ENCODE measurements around the gene ZSCAN20. TPM values are rescaled to one million over a fixed set of nuclear protein-coding genes. Genes with fewer than 3 reads are reported as not detected.

The ZSCAN20 gene
- polyA plus RNA-seq, 5 donors = 3.3 to 5.5 (median 4.6) TPM

DNA sequence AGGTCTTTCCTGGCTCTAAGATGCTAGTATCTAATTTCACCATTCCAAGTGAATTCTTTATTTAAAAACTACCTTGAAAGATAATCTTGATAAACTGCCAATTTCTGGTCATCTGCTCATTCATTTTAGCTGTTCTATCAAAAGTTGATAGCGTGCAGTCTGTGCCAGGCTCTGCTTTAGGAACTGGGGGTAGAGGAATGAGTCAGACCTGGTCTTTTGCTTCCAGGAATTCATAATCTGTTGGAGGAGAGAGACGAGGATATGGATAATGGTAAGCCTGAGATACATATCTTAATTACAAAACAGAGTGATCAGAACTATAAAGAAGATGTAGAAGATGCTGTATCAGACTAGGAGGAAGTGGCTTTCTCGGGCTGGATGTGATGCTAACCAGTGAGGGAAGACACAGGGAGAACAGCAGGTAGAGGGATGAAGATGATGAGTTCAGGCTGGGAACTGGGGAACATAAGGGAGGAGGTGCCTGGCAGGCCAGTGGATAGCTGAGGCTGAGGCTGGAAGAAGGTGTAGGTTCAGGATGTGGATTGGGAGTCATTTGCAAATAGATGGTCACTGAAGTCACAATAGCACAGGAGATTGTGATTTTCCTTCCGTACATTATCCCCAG lies 29.3 kb upstream of the ZSCAN20 start:
- DNase-seq = no peak

- DNase-seq = no peak
Observed at GRCh38 chr1:33443705-33444180, 28.7 kb upstream of the ZSCAN20 start.

GRCh38 chr1:33445108-33445507 lies 27.3 kb upstream of the ZSCAN20 start:
- no peak for DNase-seq

- no peak for DNase-seq
Observed at GRCh38 chr1:33446590-33446989, 25.9 kb upstream of the ZSCAN20 start.

- no peak for DNase-seq
Observed at GRCh38 chr1:33454646-33455282, 17.7 kb upstream of the ZSCAN20 start.

DNA sequence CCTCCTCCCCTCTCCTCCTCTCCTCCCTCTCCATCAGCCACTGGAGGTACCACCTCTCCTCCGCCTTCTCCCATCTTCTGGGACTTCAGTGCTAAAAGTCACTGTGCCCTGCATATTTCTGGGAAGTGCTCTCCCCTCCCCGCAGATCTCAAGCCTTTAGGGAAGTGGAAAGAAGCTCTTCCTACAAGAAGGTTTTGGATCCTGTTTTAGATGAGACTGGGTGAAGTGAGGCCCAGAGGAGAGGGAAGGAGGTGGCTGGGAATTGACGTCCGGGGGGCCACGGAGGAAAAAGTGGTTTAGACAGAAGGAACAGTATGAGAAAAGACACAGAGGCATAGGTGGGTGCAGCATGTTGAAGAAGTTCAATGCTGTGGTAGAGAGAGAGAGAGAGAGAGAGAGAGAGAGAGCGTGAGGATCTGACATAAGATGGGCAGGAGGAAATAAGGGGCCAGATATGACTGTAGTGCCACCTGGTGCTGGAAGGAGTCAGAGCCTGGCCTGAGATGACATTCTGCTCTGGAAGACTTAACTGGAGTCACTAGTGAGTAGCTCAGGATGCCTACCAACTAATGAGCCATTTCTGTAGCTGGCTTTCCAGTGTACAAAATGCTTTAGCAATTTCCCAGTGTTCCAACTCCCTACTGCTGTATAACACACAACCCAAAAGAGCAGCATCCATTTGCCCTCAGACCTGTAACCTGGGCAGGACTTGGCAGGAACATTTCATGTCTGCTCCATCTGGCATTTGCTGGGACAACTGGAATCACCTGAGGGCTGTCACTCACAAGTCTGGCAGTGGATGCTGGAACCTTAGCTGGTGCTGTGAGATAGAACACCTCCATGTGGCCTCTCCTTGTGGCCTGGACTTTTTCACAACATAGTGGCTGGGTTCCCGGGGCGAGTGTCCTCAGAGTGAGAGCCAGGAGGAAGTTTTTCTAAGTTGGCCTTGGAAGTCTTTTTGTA lies 16.6 kb upstream of the ZSCAN20 start:
- DNase-seq = peak in 1 of 2 donors; percentile 31

GRCh38 chr1:33456502-33456886 lies 16.0 kb upstream of the ZSCAN20 start:
- no peak for DNase-seq

DNA sequence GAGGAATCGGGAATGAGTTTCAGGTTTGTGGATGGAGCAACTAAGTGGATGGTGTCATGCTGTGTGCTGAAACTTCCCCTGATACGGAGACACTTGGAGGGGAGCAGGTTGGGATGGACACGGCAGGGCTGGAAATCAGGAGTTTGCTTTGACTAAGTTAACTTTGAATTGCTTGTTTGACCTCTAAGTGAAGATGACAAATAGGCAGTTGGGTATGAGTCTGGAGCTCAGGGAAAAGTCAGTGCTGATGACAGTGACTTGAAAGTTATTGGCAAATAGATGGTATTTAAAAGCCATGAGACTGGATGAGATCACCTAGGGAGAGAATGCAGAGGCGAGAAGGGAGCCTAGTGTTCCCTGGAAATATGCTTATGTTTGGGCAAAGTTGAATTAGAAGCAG lies 12.8 kb upstream of the ZSCAN20 start:
- DNase-seq = no peak

DNA sequence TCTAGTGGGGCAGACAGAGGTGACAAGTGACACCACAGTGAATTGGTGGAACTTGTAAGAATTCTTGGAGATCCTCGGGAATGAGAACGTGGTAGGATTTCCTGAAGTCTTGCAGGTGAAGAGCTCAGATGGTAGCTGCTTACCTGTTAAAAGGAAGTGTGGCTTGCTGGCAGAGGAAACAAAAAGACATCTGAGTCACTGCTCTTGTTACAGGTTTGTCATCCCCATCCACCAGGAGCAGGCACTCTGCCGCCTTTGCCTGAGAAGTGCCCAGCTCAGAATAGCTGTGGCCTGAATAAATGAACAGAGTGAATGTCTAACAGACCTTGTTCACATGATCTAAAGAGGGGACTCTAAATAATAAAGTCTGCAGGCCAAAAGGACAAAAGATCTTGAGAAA lies 12.3 kb upstream of the ZSCAN20 start:
- no peak for DNase-seq

DNA sequence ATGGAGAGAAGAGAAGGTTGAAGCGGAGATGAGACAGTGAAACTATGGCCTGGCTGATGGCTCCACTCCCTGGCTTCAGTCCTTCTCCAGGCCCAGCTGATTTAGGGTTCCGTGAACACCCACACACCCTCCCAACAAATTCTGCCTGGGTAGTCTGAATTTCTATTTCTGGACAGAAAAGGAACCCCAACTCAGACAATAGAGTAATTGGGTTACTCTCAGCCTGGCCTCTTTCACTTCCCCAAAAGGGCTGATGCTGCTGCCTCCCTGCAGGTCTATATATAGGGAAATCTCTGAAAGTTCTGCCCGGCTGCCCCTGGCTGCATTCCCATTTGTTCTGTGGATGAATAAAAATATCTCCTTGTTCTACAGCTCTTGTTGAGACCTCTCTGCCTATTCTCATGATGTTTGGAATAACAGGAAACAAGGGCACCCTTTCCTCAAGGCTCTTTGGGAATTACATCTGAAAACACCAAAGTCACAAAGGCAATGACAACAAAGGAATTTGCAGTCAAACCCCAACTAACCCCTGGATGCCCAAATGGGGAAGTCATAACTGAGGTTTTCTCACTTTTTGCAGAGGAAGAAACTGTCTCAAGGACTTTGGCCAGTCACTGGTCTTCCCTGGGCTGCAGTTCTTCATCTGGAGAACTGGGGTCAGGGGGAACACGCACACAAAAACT lies 11.4 kb upstream of the ZSCAN20 start:
- no peak for DNase-seq

GRCh38 chr1:33462405-33463164 lies 9.9 kb upstream of the ZSCAN20 start:
- DNase-seq = no peak

DNA sequence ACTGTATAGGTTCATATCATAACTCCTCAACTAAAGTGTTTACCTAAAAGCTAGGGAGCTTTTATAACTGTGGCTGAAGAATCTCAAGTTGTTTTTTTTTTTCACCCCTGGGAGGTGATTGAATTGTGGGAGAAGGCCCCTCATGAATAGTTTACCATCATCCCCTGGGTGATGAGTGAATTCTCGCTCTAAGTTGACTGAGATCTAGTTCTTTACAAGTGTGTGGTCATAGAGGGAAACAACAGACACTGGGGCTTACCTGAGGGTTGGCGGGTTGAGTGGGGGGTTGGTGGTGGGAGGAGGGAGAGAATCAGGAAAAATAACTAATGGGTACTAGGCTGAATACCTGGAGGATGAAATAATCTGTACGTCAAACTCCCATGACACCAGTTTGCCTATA lies 7.9 kb upstream of the ZSCAN20 start:
- DNase-seq = no peak

GRCh38 chr1:33465316-33465715 lies 7.1 kb upstream of the ZSCAN20 start:
- no peak for DNase-seq

GRCh38 chr1:33466159-33466558 lies 6.3 kb upstream of the ZSCAN20 start:
- peak; percentile 41 to 51 for DNase-seq

DNA sequence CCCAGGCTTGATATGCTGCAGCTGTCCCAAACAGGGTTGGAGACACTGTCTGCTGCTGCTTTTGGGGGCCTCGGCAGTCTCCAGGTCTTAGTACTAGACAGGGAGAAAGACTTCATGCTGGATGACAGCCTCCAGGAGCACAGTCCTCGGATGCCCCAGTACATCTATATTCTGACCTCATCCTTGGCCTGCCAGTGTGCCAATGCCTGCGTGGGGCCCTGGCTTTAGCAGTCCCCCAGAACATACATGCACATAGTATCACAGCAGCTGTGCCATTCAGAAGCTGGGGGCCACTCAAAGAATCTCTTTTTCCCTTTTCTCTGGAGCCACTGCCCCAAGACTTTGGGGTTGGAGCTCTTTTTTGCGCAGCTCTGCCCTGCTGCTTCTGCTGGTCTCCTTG lies 4.4 kb upstream of the ZSCAN20 start:
- no peak for DNase-seq

- DNase-seq = no peak
Observed at GRCh38 chr1:33468531-33468930, 3.9 kb upstream of the ZSCAN20 start.

DNA sequence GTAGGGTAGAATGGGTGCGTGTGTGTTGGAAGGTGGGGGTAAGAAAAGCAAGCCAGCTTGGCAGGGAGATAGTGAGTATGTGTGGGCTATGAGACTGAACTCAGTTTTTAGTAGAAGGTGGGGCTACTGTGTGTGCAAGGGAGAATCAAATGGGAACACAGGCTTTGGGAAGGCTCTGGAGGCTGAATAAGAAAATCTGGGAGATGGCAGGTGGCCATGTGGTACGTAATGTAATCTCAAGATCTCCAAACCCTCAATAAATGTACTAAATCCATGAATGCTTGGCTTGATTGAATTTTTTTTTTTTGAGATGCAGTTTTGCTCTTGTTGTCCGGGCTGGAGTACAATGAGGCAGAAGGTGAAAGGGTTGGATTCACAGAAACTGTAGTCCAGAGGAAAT lies 3.5 kb upstream of the ZSCAN20 start:
- no peak for DNase-seq

DNA sequence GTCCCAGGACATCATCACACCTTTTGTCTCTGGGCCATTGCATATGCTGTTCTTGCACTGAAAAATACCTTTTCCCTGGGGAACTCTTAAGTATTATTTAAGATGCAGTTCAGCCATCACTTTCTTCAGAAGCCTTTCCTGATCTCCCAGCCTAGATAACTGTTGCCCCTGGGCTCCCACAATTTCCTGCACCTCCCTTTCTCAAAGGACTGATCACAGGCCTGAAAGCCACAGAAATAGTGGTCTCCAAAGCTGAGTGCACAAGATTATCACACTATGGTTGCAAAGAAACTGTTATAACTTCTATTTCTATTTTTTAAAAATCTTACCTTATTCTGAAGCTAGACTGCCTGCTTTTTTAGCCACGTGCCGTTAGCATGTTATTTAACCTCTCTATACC lies 2.8 kb upstream of the ZSCAN20 start:
- no peak for DNase-seq

- DNase-seq = peak; percentile 72 to 76
Observed at GRCh38 chr1:33470495-33471012, 1.9 kb upstream of the ZSCAN20 start.

DNA sequence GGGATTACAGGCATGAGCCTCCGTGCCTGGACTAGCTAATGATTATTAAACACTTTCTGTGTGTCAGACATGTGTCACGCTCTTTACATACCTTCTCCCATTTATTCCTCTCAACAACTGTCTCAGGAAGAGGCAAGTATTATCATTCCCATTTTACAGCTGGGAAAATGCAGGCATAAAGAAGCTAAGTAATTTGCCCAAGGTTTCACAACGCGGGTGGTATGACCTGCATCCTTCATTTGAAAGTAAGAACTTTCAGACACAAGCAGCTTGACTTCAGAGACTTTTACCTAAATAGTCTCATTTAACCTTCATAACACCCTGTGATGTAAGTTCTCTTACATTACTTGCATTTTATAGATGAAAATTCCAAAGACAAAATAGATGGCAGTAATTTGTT lies 1.0 kb upstream of the ZSCAN20 start:
- no peak for DNase-seq

- no peak for DNase-seq
Observed at GRCh38 chr1:33473900-33474299, 1.5 kb downstream of the ZSCAN20 start.
